Activated CD4-positive, CD25-positive, alpha-beta regulatory T cell treated with anti-CD3 and anti-CD28 coated beads, Interleukin-2, amount 50 U/mL, for 24 hours (primary cell): ENCODE data around the gene NEURL3.
A peak's percentile ranks its signal among the peaks of the same experiment; 100 is the strongest.
"Not testable (repeated sequence)": the region's sequence is repeated elsewhere in the genome, so short reads cannot be mapped to it uniquely, and the experiment has no call there.

Experiments used
- ATAC-seq, 2 donors: fragments of 150-1000 bp; cut with Tn5 transposase; one replicate each; pipeline ENCODE4 v1.10.0; 2021; ENCODE audit warnings: mild to moderate bottlenecking in 1 of 2, moderate library complexity in 1 of 2

Gene NEURL3, protein sequence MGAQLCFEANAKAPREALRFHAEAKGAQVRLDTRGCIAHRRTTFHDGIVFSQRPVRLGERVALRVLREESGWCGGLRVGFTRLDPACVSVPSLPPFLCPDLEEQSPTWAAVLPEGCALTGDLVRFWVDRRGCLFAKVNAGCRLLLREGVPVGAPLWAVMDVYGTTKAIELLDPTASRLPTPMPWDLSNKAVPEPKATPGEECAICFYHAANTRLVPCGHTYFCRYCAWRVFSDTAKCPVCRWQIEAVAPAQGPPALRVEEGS

DNA sequence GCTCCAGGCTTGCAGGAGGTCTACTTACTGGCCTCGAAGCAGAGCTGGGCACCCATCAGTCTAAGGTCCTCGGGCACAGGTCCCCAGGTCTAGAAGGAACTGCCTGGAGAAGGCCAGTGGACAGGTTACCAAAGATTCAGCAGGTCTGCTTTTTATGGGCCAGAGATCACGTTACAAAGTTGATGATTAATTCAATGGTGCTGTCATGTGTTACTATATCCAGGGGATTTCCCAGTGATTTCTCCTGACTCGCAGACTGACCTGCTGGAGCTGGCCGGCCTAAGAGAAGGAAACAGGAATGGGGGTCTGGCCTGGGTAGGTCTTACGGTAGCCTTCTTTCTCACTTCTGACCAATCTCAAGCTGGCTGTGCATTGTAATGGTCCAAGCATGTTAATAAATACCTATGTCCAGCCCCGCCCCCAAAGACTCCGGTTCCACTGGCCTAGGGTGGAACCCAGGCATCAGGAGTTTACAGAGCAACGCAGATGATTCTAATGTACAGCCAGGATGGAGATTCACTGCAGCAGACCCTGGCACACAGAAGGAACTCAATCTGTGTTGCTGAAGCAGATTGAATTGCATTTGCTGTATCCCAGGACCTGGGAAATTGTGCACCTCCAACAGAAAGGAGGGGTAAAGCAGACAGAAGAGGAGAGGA lies at the start of gene NEURL3:
NEURL3 (minus strand) TSS at position 127 of the 659 bp plus-strand sequence; CDS start at position 56, 71 bp downstream.
- no peak for ATAC-seq

DNA sequence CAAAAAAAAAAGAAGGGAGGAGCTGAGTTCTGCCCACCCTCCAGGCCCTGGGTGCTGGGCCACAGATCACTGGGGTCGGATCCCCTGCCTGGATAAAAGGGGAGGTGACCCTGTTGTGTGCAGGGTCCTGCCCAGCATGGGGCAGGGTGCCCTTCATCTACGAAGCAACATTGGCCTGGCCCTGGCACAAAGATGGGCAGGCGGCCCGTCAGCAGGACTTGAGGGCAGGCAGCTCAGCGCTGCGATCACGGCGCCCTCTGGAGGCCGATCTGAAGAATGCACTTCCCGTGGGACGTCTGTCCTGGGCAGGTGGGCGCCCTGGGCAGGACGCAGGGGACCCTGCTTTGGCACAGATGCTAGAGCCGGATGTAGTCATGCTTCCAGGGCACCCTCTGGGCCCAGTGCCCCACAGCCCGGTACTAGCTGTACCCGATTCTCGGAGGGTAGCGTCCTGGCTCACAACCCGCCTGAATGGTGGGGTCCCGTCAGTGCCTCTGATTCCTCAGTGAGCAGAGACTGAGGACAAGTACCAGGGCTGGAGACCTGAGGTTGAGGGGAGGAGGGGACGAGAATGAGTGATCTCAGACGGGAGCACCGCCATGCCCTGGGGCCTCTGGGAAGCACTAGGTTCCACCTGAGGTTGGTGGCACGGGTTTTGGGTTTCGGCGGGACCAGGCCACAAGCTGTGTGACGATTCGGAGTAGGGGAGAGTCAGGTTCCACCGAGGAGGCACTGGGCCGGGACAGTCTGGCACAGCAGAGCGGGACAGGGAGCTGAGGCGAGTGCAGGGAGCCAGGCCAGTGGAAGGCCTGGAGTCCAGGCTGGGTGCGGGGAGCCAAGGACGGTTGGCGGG lies 49.4 kb upstream of the NEURL3 start:
- ATAC-seq: peak in 1 of 2 donors; percentile 12

DNA sequence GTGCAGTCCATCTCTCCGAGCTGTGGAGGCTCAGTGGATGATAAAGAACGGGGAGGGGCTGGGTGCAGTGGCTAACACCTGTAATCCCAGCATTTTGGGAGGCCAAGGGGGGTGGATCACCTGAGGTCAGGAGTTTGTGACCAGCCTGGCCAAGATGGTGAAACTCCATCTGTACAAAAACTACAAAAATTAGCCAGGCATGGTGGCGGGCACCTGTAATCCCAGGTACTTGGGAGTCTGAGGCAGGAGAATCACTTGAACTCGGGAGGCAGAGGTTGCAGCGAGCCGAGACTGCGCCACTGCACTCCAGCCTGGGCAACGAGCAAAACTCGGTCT lies 48.8 kb upstream of the NEURL3 start:
- ATAC-seq: not testable (repeated sequence)

DNA sequence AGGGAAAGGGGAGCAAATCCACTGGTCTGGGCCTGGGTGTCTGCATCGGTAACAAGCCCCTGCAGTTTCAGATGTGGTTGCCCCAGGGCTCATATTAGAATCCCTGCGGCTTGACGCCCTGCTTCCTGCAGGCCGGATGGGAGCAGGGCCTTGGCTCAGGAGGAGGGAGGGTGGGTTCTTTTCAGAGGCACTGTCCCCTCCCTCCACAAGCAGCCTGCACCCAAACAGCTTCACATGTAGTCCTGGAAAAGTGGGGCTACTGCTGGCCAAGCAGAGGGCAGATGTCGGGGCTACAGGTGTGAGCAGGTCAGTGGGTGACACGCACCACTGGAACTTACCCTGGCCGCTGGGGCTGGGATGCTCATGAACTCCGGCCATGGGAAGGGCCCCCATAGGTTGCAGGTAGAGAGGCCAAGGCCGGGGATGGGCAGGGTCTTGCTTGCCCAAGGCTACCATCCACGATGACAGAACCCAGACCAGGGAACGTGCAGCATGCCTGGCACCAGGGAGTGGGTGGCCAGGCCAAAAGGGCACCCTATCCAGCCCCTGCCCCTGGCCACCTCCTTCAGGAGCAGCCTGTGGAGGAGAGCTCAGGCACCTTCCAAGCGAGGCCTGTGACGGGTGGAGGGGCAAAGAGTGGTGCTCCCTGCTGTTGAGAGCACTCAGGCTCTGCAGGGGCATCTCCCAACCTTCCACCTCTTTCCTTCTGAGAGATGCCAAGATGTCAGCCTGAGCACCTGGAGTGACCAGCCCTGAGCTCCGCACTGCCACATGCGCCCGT lies 48.2 kb upstream of the NEURL3 start:
- ATAC-seq: no peak

DNA sequence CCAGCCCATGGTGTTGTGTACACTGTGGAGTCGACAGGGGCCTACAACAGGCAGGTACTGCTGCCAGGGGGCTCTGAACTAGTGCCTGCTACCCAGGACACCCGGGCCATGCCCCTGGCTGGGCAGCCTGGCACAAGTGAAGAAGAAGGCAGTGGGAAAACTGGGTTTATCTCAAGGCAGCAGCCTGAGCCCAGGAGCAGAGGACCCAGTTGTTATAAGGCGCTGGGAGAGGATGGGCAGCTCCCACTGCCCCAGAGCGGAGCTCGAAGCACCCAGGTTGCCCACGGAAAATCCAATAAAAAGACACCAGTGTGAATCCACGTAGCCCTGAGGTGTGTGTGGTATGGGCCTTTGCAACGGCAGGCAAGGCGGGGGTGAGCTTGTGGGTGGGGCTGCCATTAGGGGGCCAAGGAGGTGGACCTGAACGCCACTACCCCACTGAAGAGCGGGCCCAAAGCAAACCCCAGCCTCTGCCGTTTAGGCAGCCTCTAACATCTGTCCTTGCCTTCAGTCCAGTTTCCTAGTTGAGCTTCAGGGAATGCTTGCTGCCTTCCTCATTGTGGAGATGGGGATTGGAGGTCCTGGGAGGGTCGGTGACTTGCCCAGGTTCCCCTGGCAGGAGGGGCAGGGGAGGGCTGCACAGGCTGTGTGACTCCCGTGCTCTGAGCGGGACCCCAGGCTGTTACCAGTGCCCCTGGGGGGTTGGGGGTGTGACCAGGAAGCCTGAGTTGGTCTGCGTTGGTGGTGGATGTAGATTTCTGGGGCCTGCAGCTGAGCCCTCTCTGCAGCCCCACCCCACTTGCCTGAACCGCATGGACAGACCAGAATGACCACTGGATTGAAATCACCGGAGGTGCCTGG lies 47.4 kb upstream of the NEURL3 start:
- no peak for ATAC-seq

DNA sequence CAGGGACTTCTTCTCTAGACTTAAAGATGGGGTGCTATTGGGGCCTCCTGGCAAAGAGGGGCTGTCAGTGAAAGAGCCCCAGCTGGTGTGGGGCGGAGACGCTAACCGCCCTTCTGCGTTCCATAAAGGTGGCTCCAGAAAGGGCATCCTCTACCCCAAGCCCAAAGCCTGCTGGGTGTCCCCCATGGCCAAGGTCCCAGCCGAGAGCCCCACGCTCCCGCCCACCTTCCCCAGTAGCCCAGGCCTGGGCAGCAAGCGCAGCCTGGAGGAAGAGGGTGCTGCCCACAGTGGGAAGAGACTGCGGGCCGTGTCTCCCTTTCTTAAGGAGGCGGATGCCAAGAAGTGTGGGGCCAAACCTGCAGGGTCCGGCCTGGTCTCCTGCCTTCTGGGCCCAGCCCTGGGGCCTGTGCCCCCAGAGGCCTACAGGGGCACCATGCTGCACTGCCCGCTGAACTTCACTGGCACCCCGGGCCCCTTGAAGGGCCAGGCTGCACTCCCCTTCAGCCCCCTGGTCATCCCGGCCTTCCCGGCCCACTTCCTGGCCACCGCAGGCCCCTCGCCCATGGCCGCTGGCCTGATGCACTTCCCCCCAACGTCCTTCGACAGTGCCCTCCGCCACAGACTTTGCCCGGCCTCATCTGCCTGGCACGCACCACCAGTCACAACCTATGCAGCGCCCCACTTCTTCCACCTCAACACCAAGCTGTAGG lies 46.6 kb upstream of the NEURL3 start:
- ATAC-seq: no peak

DNA sequence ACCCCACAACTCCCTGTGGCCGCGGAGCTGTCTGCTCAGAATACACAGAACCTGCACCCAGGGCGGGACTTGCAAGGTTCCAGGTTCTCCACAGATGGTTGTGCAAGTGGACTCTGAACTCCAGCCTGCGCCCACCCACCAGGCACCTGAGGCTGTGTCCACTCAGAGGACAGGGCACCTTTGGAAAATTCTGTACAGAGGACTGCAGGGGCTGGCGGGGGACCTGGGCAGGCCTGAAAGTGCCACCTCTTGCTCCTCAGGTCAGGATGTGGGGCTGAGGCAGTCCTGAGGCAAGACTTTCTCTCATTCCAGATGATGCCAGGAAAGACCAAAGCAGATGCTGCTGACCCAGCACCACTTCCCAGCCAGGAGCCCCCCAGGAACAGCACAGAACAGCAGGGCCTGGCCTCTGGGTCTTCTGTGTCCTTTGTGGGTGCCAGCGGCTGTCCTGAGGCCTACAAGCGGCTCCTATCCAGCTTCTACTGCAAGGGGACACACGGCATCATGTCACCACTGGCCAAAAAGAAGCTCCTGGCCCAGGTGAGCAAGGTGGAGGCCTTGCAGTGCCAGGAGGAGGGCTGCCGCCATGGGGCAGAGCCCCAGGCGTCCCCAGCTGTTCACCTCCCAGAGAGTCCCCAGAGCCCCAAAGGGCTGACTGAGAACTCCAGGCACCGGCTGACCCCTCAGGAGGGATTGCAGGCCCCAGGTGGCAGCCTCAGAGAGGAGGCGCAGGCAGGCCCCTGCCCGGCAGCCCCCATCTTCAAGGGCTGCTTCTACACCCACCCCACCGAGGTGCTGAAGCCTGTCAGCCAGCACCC lies 45.8 kb upstream of the NEURL3 start:
- ATAC-seq: no peak

DNA sequence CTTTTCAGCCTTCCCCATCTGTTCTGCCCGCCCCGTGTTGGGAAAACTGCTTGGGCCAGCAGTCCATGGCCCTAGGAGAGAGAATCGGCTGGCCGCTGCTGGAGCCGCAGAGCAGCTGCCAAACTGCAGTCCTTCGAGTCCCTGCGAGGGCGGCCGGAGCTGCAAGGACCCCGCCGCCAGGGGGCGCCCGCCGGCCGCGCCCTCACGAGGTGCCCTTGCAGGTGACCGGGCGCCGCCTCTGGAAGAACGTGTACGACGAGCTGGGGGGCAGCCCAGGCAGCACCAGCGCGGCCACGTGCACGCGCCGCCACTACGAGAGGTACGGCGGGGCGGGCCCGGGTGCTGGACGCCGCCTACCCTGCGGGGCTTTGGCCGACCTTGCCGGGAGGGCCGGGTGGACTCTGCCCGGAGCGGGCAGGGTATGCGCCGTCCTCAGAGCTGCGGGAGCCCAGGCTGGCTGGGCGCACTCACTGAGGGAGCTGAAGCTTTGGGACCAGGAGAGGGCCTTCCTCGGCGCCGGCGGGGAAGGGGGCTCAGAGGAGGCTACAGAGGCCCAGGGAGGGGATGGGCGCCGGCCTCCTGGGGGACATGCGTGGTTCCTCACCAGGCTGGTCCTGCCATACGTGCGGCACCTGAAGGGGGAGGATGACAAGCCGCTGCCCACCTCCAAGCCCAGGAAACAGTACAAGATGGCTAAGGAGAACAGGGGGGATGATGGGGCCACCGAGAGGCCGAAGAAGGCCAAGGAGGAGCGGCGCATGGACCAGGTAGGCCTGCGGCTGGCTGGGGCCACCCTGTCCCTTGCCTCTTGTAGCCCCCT lies 45.0 kb upstream of the NEURL3 start:
- ATAC-seq: no peak

DNA sequence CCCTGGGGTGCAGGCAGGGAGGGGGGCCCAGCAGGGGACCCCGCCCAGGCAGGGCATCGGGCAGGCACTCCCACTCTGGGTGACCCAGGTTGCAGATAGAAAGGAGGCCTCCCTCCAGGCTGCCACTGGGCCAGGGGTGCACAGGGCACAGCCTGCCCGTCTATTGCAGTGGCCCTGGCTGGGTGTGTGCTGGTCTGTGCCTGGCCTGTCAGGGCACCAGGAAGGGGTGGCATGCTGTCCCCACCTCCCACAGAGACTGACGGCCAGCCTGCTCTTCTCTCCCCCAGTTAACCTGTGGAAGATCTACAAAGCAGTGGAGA lies 44.3 kb upstream of the NEURL3 start:
- ATAC-seq: no peak

DNA sequence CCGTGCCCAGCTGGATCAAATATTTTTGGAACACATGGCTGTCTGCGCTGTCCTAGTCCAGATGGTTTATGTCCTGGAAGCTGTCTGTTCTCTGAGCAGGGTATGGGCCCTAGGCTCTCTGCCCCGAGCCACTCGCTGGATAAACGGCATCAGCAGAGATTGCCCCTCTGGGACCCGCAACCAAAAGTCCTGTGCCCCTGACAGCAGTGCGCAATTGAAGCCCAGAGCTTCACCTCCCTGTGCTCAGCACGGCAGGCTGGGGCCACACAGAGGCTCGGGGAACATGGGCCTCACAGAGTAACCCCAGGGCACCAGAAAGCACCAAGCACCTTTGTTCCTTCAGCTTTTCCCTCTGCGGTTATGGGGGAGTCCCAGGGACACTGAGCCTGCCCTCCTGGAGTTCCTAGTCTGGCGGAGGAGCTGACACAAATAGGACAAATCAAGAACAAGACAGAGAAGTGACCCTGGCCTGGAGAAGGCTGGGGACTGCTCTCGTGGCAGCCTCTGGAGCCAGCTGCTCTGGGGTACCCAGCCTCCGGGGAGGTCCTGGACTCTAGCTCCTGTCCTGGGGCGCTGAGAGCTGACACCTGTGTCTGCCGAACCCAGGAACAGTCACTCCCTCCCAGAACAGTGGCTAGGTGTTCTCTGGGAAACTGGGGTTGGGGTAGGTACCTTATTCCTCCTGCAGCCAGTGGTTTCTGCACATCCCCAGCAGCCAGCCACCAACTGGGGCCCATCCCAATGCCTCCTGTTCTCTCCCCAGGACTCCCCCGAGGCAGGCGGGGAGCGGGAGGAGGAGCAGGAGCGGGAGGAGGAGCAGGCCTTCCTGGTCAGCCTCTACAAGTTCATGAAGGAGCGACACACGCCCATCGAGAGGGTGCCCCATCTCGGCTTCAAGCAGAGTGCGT lies 43.7 kb upstream of the NEURL3 start:
- ATAC-seq: no peak

DNA sequence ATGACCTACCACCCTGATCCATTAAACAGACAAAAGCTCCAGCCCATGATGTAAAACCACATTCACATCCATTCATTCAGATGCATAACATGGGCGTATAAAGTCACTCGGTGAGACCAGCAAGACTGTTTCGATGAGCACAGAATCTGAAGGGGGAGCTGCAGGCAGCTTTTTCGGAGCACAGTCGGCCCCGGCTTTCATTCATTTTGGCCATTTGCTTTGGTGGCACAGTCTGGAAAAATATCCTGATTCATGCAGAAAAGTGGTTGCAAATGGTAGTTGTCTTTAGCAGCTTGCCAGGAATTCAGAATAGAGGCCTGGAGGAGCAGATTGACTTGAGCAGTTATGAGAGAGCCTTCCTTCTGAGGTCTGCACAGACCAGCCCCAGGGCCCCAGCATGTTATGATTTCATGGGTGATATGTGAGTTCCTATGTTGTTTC lies 42.6 kb upstream of the NEURL3 start:
- no peak for ATAC-seq

DNA sequence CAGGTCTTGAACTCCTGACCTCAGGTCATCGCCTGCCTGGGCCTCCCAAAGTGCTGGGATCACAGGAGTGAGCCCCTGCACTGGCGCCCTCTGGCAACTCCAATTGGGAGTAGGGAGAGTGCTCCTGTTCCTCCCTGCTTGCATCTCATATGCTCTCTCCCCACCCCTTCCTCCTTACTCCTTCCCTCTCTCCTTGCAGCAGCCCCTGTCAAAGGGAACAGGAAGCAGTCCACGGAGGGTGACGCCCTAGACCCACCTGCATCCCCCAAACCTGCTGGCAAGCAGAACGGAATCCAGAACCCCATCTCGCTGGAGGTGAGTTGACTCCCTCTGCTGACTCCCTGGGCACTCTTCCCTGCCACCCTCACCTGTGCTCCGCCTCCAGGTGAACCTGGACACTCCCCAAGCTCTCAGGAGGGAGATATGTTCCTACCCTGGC lies 42.1 kb upstream of the NEURL3 start:
- ATAC-seq: no peak

DNA sequence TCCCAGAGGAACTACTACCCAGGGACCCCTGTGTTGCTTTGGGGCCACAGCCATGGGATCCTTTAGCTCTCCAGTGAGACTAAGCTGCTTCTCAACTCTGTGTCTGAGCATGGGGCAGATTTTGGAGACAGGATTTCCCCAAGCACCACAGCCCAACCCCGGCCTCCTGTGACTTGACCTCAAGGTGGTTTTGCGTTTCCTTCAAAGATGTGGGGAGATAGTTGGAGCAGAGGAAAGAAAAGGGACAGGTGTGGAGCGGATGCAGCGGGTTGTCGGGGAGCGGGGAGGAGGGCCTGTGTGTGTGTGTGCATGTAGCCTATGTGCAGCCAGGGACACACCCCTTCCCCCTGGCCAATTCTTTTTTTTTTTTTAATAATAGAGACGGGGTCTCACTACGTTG lies 41.6 kb upstream of the NEURL3 start:
- ATAC-seq: no peak

DNA sequence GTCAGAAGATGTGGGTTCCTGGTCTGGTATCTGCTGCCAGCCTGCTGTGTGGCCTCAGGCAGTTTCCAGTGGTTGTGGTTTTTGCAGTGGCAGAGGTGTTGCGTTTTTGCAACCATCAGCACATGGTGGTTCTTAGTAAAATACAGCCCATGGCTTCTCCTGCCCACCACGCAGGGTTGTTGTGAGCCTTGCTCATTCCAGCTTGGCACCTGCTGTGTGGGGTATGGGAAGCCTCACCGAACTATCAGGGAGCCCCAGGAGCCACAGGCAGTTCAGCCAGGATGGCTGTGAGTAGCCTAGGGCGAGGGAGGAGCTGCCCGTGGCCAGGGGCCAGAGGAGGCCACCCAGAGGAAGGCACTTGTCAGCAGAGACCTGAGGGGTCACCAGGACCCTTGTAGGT lies 41.2 kb upstream of the NEURL3 start:
- peak in 1 of 2 donors; percentile 28 for ATAC-seq

DNA sequence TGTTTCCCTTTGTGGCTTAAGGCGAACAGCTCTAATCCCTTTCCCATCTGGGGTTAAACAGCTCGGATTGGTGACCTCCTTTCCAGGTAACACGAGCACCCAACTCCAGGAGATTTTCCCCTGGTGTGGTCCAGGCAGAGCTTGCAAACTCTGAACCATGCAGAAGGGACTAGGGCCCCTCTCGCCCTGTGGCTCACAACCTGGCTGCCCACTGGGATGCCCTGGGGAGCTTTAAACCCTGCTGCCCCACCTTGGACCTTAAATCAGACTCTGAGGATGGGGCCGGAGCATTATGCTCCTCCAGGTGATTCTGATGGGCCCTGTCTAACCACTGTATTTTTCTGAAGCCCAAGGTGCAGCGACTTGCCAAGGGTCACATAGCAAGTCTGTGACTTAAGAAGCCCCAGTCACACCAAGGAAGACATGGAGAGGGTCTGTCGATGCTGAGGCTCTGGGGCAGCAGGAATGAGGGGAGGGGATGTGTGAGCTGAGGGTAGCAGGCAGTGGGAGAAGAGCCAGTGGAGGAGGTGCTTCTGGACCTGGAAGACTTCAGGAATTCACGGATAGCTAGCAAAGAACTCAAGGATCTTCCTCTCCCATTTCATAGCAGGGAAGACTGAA lies 37.3 kb upstream of the NEURL3 start:
- ATAC-seq: no peak

DNA sequence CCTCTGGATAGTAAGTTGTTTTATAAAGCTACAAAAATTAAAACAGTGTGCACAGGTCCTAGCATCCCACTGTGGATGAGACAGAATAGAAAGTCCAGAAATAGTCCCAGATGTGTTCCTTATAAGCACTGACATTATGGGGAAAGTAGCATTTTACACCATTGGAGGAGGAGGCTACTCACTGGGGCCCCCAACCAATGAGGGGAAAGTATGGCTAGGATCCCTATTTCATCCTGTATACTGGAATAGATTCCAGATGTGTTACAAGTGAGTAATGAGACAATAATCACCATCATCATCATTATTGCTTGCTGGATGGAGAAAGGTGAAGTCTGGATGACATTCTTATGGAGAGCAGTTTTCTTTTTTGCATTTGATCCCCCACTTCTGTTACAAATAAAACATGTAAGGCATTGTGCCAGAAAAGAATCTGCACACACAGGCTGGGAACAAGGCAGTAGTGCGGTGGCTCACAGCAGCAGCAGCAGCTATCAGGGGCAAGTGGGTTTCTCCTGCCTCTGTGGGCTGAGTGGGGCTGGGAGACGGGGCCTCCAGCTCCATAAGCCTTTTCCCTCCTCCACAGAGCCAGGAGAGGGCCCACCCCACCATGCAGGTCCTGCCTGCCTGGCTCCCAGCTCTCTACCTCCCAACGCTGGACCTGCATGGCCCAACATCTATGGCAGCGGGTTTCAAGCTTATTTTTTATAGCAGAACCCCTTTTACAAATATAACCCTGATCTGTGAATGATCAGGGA lies 36.4 kb upstream of the NEURL3 start:
- ATAC-seq: no peak

DNA sequence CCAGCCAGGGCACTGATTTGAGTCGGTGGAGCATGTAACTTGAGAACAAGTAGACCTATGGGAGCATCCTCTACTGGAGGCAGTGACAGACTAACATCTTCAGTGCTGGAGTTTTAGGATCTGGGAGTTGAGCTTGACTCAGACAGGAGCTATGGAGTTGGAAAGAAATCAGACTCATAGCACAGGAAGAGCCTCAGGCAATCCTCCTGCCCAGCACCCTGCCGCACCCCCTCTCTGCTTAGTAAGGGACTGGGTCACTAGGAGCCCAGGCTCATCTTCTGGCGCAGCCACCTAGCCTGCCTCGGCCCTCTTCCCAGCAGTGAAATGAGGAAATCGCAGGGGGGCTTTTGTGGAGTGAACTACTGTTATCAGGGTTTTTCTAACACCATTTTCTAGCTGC lies 35.0 kb upstream of the NEURL3 start:
- no peak for ATAC-seq
